ENCODE results near the gene TBX5.

DNA sequence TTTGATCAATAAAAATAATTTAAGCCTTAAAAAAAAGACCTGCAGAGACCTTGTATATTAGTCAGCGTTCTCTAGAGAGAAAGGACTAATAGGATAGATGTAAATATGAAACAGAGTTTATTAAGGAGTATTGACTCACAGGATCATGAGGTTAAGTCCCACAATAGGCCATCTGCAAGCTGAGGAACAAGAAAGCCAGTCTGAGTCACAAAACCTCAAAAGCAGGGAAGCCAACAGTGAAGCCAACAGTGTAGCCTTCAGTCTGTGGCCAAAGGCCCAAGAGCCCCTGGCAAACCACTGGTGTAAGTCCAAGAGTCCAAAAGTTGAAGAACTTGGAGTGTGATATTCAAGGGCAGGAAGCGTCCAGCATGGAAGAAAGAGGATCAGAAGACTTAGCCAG lies 66.3 kb downstream of the TBX5 start:
- TF ChIP-seq, protein P1, sequence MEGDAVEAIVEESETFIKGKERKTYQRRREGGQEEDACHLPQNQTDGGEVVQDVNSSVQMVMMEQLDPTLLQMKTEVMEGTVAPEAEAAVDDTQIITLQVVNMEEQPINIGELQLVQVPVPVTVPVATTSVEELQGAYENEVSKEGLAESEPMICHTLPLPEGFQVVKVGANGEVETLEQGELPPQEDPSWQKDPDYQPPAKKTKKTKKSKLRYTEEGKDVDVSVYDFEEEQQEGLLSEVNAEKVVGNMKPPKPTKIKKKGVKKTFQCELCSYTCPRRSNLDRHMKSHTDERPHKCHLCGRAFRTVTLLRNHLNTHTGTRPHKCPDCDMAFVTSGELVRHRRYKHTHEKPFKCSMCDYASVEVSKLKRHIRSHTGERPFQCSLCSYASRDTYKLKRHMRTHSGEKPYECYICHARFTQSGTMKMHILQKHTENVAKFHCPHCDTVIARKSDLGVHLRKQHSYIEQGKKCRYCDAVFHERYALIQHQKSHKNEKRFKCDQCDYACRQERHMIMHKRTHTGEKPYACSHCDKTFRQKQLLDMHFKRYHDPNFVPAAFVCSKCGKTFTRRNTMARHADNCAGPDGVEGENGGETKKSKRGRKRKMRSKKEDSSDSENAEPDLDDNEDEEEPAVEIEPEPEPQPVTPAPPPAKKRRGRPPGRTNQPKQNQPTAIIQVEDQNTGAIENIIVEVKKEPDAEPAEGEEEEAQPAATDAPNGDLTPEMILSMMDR (IDR thresholded peaks at IDR 0.05): no peak
- TF ChIP-seq POLR2AphosphoS5 (IDR thresholded peaks at IDR 0.05; ENCODE audit: insufficient read depth in 1 of 2, low read depth in 1 of 2): no peak
- no peak for TF ChIP-seq POLR2A (IDR thresholded peaks at IDR 0.05)

All from vagina (tissue), 2 donors.